Esophagus (tissue), 2 donors: ENCODE measurements around the gene ZNF71. TPM values are rescaled to one million over a fixed set of nuclear protein-coding genes. Genes with fewer than 3 reads are reported as not detected.

Experiments
- H3K27ac ChIP-seq, 2 donors: one replicate each; pipeline ENCODE4 v1.5.1; 2013; ENCODE audit warnings: low read depth in 2 of 2, mild to moderate bottlenecking in 2 of 2, inconsistent platforms in 1 of 2, low read length in 1 of 2, moderate library complexity in 1 of 2
- H3K27me3 ChIP-seq, 2 donors: one replicate each; pipeline ENCODE4 v1.6.1; 2013; ENCODE audit warnings: low read length in 2 of 2, control low read depth in 1 of 2, mild to moderate bottlenecking in 1 of 2; ENCODE audit not compliant: insufficient read depth in 2 of 2, control insufficient read depth in 1 of 2
- H3K36me3 ChIP-seq, 2 donors: one replicate each; pipeline ENCODE4 v1.6.1; 2013; ENCODE audit warnings: low read length in 1 of 2; ENCODE audit not compliant: control insufficient read depth in 2 of 2, insufficient read depth in 2 of 2
- H3K4me1 ChIP-seq, 2 donors: one replicate each; pipeline ENCODE4 v1.6.1; 2013; ENCODE audit warnings: low read length in 1 of 2; ENCODE audit not compliant: control insufficient read depth in 2 of 2, insufficient read depth in 2 of 2
- H3K4me3 ChIP-seq, 2 donors: one replicate each; pipeline ENCODE4 v1.5.1; 2013; ENCODE audit warnings: low read length in 2 of 2, mild to moderate bottlenecking in 2 of 2, low read depth in 1 of 2, moderate library complexity in 1 of 2
- H3K9me3 ChIP-seq, 2 donors: one replicate each; pipeline ENCODE4 v1.6.1; 2013; ENCODE audit warnings: mild to moderate bottlenecking in 2 of 2, low read depth in 1 of 2, low read length in 1 of 2, moderate library complexity in 1 of 2; ENCODE audit not compliant: control insufficient read depth in 2 of 2, insufficient read depth in 1 of 2
- WGBS, 2 donors: extraction: QIAGEN DNeasy Blood & Tissue Kit; methylation state at CpG; one replicate each; pipeline ENCODE4 v1.1.7; 2013; 5-methylcytosine and 5-hydroxymethylcytosine counted together
- polyA plus RNA-seq, 2 donors: library from polyadenylated mRNA; stranded (reverse); fragments of 200-250 nt; gene quantifications; one replicate each; pipeline ENCODE4 v1.2.3, GENCODE V29; 2013
- donor health status: healthy with polysubstance abuse.
- donor health status: Bipolar disorder and iron deficiency.

The ZNF71 gene
- 1 to 10 TPM; 1.3 to 1.9 TPM for polyA plus RNA-seq

- peaks cover 6 to 11% of the 10 kb centered on the region in 2 donors for H3K4me1 ChIP-seq
- peak within 1 kb of the TSS; percentile 76 to 86 for H3K4me3 ChIP-seq
- H3K36me3 ChIP-seq, result no peaks in the 10 kb centered on the region
- H3K27me3 ChIP-seq, result no peaks in the 10 kb centered on the region
- H3K9me3 ChIP-seq, result peaks cover 2 to 7% of the 10 kb centered on the region in 2 donors
- H3K27ac ChIP-seq, result peak within 1 kb of the TSS; percentile 36 to 59
- 0 to 1% methylated on average over 44 to 52 of the region's 52 CpGs for WGBS, 2 donors
These were observed at the start of gene ZNF71 for GRCh38 chr19:56594783-56595547. Gene ZNF71 (plus strand): TSS chr19:56595302. CDS start chr19:56601559, 6,257 bp downstream.

DNA sequence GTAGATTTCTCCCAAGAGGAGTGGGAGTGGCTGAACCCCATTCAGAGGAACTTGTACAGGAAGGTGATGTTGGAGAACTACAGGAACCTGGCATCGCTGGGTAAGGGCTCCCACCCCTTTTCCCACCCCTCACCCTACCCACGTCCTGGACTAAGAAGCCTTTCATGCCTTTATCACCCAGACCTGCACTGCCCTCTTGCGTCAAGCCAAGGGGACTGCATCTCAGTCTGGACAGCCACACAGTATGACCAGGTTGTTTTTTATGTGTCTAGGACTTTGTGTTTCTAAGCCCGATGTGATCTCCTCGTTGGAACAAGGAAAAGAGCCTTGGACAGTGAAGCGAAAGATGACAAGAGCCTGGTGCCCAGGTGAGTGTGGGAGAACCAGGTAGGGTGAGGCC is 47.6 kb upstream of the ZNF71 start:
- Histone ChIP-seq H3K4me1 (no peaks in the 10 kb centered on the region), H3K36me3 (peaks cover 12 to 15% of the 10 kb centered on the region in 2 donors), H3K27me3 (no peaks in the 10 kb centered on the region), H3K4me3 (no peak overlapping the region), H3K27ac (no peak overlapping the region), H3K9me3 (peaks cover 13 to 21% of the 10 kb centered on the region in 2 donors)
- WGBS, 2 donors, result 62 to 66% methylated on average over 6 of the region's 6 CpGs

DNA sequence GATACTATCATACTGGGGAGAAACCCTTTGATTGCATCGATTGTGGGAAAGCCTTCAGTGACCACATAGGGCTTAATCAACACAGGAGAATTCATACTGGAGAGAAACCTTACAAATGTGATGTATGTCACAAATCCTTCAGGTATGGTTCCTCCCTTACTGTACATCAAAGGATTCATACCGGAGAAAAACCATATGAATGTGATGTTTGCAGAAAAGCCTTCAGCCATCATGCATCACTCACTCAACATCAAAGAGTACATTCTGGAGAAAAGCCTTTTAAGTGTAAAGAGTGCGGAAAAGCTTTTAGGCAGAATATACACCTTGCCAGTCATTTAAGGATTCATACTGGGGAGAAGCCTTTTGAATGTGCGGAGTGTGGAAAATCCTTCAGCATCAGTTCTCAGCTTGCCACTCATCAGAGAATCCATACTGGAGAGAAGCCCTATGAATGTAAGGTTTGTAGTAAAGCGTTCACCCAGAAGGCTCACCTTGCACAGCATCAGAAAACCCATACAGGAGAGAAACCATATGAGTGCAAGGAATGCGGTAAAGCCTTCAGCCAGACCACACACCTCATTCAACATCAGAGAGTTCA is 40.7 kb upstream of the ZNF71 start:
- Histone ChIP-seq H3K4me1 (no peaks in the 10 kb centered on the region), H3K4me3 (no peak overlapping the region), H3K36me3 (peaks cover 15 to 16% of the 10 kb centered on the region in 2 donors), H3K9me3 (peaks cover 17% of the 10 kb centered on the region in 2 donors), H3K27me3 (no peaks in the 10 kb centered on the region), H3K27ac (no peak overlapping the region)
- 89 to 96% methylated on average over 6 of the region's 6 CpGs for WGBS, 2 donors

DNA sequence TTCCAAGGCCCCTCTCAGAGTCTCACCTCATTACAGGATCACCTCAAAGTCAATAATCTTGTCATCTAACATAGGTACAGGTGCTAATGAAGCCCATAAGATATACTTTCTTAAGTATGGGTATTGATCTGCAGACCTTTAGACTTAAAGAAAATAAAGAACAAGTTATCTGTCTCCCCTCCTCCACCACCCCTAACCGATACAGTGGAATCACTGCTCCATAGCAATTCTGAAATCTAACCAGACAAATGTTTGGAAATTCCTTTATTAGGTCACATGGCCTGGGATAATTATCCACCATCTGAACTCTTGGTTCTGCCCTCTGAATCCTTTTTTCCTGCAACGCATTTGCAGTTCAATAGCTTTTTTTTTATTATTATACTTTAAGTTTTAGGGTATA is 32.3 kb upstream of the ZNF71 start:
- Histone ChIP-seq H3K9me3 (peaks cover 9 to 16% of the 10 kb centered on the region in 2 donors), H3K27me3 (no peaks in the 10 kb centered on the region), H3K27ac (no peak overlapping the region), H3K4me3 (no peak overlapping the region), H3K36me3 (no peaks in the 10 kb centered on the region), H3K4me1 (peaks cover 0 to under 1% of the 10 kb centered on the region in 2 donors)
- WGBS, 2 donors, result 92 to 94% methylated on average over 2 of the region's 2 CpGs

DNA sequence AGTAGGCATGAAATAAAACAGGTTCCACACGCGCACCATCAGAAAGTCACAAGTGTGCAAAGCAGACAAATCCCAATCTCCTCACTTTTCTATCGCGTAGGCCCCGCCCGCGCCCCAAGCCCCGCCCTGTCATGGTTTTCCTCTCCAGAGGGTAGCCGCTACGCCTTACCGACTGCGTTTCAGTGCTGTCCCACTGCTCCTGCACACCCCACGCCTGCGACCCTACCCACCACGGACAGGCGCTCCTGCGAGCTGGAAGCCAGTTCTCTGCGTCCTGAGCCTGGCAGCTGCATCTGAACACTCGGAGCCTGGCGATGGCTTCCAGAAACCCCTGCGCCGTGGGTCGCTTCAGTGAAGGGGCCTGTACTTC is 28.2 kb upstream of the ZNF71 start:
- Histone ChIP-seq H3K4me1 (peaks cover 0 to 4% of the 10 kb centered on the region in 2 donors), H3K4me3 (peak overlapping the region; percentile 90 to 92), H3K27ac (peak overlapping the region; percentile 79 to 83), H3K27me3 (no peaks in the 10 kb centered on the region), H3K9me3 (peaks cover 5 to 20% of the 10 kb centered on the region in 2 donors), H3K36me3 (peaks cover 8 to 10% of the 10 kb centered on the region in 2 donors)
- 1 to 3% methylated on average over 23 of the region's 23 CpGs for WGBS, 2 donors

DNA sequence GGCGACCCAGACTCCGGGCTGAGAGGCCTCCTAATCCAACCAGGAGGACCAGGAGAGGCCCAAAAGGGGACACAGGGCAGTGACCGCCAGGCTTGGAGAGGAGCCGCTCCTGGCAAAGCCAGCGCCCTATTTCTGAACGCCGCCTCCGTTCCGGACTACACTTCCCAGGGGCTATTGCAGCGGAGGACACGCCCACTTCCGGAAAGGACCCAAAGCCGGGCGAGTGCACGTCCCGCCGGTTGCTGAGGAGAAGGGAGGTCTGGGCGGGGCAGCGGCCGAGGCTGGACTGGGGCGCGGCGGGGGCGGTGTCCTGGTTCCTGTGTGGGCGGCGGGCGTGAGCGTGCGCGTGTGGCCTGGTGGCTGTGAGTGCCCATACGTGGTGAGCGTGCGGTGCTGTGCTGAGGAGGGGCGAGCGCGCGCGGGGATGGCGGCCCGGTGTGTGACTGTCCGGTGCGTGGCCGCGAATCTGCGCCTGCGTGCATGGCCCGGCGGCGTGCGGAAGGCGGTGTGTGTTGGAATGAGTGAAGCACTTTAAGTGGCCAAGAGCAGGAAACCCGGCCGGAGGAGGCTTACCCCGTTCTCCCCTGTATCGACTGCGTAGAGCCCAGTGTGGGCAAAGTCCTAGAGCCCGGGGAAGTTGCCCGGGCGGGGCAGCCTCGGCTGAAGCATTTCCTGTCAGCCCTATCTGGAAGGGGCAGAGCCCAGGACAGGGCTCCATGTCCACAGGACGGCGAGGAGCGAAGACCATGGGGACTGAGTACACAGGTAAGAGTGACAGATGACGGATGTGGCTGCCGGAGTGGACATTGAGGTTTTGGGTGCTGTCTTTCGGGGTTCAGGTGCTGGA is 27.6 kb upstream of the ZNF71 start, which contains the start of gene ZNF470:
TSS of gene ZNF470 (plus strand) at position 195 of the 847 bp plus-strand sequence. CDS start 2,844 bp downstream, outside the sequence.
- peak within 1 kb of the TSS; percentile 79 to 83 for H3K27ac ChIP-seq
- H3K4me3 ChIP-seq, result peak within 1 kb of the TSS; percentile 90 to 92
- H3K9me3 ChIP-seq, result peaks cover 2 to 17% of the 10 kb centered on the region in 2 donors
- WGBS, 2 donors, result 4% methylated on average over 61 to 66 of the region's 66 CpGs
- H3K4me1 ChIP-seq, result peaks cover 0 to 4% of the 10 kb centered on the region in 2 donors
- no peaks in the 10 kb centered on the region for H3K27me3 ChIP-seq
- peaks cover 8 to 10% of the 10 kb centered on the region in 2 donors for H3K36me3 ChIP-seq

DNA sequence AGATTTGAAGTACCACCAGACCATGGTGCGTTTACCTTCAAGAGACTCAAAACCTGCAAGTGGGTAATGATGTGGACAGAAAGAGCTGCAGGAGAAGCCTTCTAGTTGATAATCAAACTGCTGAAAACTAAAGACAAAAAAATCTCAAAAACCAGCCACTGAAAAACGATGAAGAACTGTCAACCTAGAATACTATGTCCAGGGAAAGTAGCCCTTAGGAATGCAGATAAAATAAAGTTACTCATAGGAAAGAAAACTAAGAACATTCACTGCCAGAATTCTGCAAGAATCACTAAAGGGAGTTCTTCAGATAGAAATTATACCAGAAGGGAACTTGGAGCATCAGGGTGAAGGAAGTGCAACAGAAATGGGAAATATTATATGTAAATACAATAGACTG is 22.5 kb upstream of the ZNF71 start:
- H3K9me3 ChIP-seq, result peaks cover 9 to 12% of the 10 kb centered on the region in 2 donors
- no peak overlapping the region for H3K27ac ChIP-seq
- WGBS, 2 donors, result 45 to 57% methylated on average over 2 of the region's 2 CpGs
- no peaks in the 10 kb centered on the region for H3K27me3 ChIP-seq
- peaks cover 0 to 4% of the 10 kb centered on the region in 2 donors for H3K4me1 ChIP-seq
- peaks cover 8 to 18% of the 10 kb centered on the region in 2 donors for H3K36me3 ChIP-seq
- H3K4me3 ChIP-seq, result no peak overlapping the region

GRCh38 chr19:56573914-56574313 is 21.2 kb upstream of the ZNF71 start:
- Histone ChIP-seq H3K4me1 (no peaks in the 10 kb centered on the region), H3K27ac (no peak overlapping the region), H3K36me3 (peaks cover 8 to 18% of the 10 kb centered on the region in 2 donors), H3K4me3 (no peak overlapping the region), H3K27me3 (no peaks in the 10 kb centered on the region), H3K9me3 (peaks cover 9 to 19% of the 10 kb centered on the region in 2 donors)
- 97 to 98% methylated on average over 3 of the region's 3 CpGs for WGBS, 2 donors
